NCI-H1694 treated with DMSO at 0.1 percent for 48 hours (cell line): ENCODE data around the gene CTSD.
"Not testable (repeated sequence)": the region's sequence is repeated elsewhere in the genome, so short reads cannot be mapped to it uniquely, and the experiment has no call there.

Experiments
- DNase-seq: peaks from one replicate; lab custom pipeline; 2025; lab: John Stamatoyannopoulos, UW

The CTSD gene

GRCh38 chr11:1763796-1764661, at the start of gene CTSD:
TSS of gene CTSD (minus strand) at chr11:1763927. CDS start at chr11:1763859, 68 bp downstream.
- peak; percentile 19 for DNase-seq

GRCh38 chr11:1813356-1813755, 49.6 kb upstream of the CTSD start:
- DNase-seq = not testable (repeated sequence)

GRCh38 chr11:1812801-1813200, 49.1 kb upstream of the CTSD start:
- DNase-seq = no peak

GRCh38 chr11:1812274-1812673, 48.5 kb upstream of the CTSD start:
- no peak for DNase-seq

- no peak for DNase-seq
Measured at GRCh38 chr11:1810761-1811160, 47.0 kb upstream of the CTSD start.

- DNase-seq = no peak
Measured at GRCh38 chr11:1807264-1807995, 43.7 kb upstream of the CTSD start.

- DNase-seq = no peak
Measured at GRCh38 chr11:1805525-1805924, 41.8 kb upstream of the CTSD start.

- not testable (repeated sequence) for DNase-seq
Measured at GRCh38 chr11:1803835-1804519, 40.2 kb upstream of the CTSD start.

GRCh38 chr11:1803246-1803645, 39.5 kb upstream of the CTSD start:
- no peak for DNase-seq

- DNase-seq = no peak
Measured at GRCh38 chr11:1797391-1798125, 33.8 kb upstream of the CTSD start.

- DNase-seq = no peak
Measured at GRCh38 chr11:1796413-1797011, 32.8 kb upstream of the CTSD start.

- no peak for DNase-seq
Measured at GRCh38 chr11:1793081-1793480, 29.4 kb upstream of the CTSD start.

- DNase-seq = no peak
Measured at GRCh38 chr11:1792461-1792860, 28.7 kb upstream of the CTSD start.

GRCh38 chr11:1791912-1792311, 28.2 kb upstream of the CTSD start:
- DNase-seq = no peak

GRCh38 chr11:1786466-1786865, 22.7 kb upstream of the CTSD start:
- DNase-seq = no peak

GRCh38 chr11:1785749-1786413, 22.2 kb upstream of the CTSD start:
- no peak for DNase-seq

- DNase-seq = no peak
Measured at GRCh38 chr11:1784761-1785650, 21.3 kb upstream of the CTSD start.

GRCh38 chr11:1783725-1784529, 20.2 kb upstream of the CTSD start:
- DNase-seq = no peak
